Muscle of back (tissue), 11 donors: ENCODE data around the gene RASL11A. TPM values are rescaled to one million over a fixed set of nuclear protein-coding genes. Genes with fewer than 3 reads are reported as not detected.
"Not testable (repeated sequence)": the region's sequence is repeated elsewhere in the genome, so short reads cannot be mapped to it uniquely, and the experiment has no call there.

Source experiments
- DNase-seq, 3 donors: peaks; one replicate each; pipeline versions ENCODE4 v3.0.0 to v3.0.0-alpha.2; 2013
- polyA plus RNA-seq, 10 donors: library from polyadenylated mRNA; unstranded; fragments of 120-200 nt; gene quantifications; one replicate each; pipeline ENCODE4 v1.2.1, GENCODE V29; 2013; ENCODE audit not compliant: insufficient read length in 10 of 10

Gene RASL11A
- polyA plus RNA-seq, 10 donors = 1.5 to 3.4 (median 2.4) TPM

- no peak for DNase-seq
Measured at GRCh38 chr13:27298849-27299248, 28.2 kb downstream of the RASL11A start.

- not testable (repeated sequence) for DNase-seq
Measured at GRCh38 chr13:27300406-27300805, 29.8 kb downstream of the RASL11A start.

- no peak for DNase-seq
Measured at GRCh38 chr13:27300941-27301586, 30.4 kb downstream of the RASL11A start.

GRCh38 chr13:27302643-27303262 lies 32.1 kb downstream of the RASL11A start:
- DNase-seq = no peak

GRCh38 chr13:27304099-27304498 lies 33.5 kb downstream of the RASL11A start:
- DNase-seq = no peak

GRCh38 chr13:27304611-27305010 lies 34.0 kb downstream of the RASL11A start:
- no peak for DNase-seq

GRCh38 chr13:27306364-27306763 lies 35.7 kb downstream of the RASL11A start:
- no peak for DNase-seq

GRCh38 chr13:27308941-27309340 lies 38.3 kb downstream of the RASL11A start:
- no peak for DNase-seq

GRCh38 chr13:27309401-27309958 lies 38.9 kb downstream of the RASL11A start:
- DNase-seq = no peak

- DNase-seq = no peak
Measured at GRCh38 chr13:27309967-27310598, 39.5 kb downstream of the RASL11A start.

- no peak for DNase-seq
Measured at GRCh38 chr13:27310946-27311345, 40.3 kb downstream of the RASL11A start.

GRCh38 chr13:27311518-27312210 lies 41.0 kb downstream of the RASL11A start:
- no peak for DNase-seq

GRCh38 chr13:27313770-27314169 lies 43.1 kb downstream of the RASL11A start:
- no peak for DNase-seq

- DNase-seq = no peak
Measured at GRCh38 chr13:27319404-27319803, 48.8 kb downstream of the RASL11A start.

- DNase-seq = no peak
Measured at GRCh38 chr13:27321468-27322431, 51.1 kb downstream of the RASL11A start.

GRCh38 chr13:27322443-27322842 lies 51.8 kb downstream of the RASL11A start:
- not testable (repeated sequence) for DNase-seq

Other genes with a start within 250 kb of the RASL11A start
- gene USP12, start 99.0 kb upstream of the RASL11A start, polyA plus RNA-seq = 10 to 100 TPM; 17.5 to 29.9 (median 24.2) TPM
- 1,000 to 10,000 TPM in 5 of 10 donors, 100 to 1,000 TPM in 5; 674 to 1,393 (median 990) TPM for gene RPL21, start 19.3 kb upstream of the RASL11A start, polyA plus RNA-seq
- gene GTF3A, start 153.8 kb downstream of the RASL11A start, polyA plus RNA-seq = 100 to 1,000 TPM; 138 to 182 (median 172) TPM
- 10 to 100 TPM; 51.0 to 70.8 (median 58.6) TPM for gene MTIF3, start 179.7 kb downstream of the RASL11A start, polyA plus RNA-seq